GM19463 (cell line): ENCODE results near the gene ZNRF2.

Source experiments
- ATAC-seq: cut with Tn5 transposase; IDR thresholded peaks from one replicate; pipeline ENCODE4 v1.9.1; 2021; ENCODE audit warnings: mild to moderate bottlenecking, moderate library complexity; ENCODE audit not compliant: unreplicated experiment

Gene ZNRF2

GRCh38 chr7:30396389-30396788, 112.0 kb downstream of the ZNRF2 start:
- no peak for ATAC-seq

DNA sequence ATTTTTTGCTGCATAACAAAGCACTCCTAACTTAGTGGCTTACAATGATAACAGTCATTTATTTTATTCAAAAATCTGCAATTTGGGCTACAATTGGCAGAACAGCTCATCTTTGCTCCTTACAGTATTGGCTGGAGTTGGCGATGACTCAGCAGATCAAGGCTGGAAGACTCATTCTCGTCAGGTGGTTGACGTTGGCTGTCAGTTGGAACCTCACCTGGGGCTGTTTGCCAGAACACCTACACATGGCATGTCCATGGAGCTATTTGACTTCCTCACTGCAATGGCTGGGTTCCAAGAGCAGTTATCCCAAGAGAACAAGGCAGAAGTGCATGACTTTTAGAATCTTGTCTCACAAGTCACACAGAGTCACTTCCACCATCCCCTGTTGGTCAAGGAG, 119.1 kb downstream of the ZNRF2 start:
- no peak for ATAC-seq

DNA sequence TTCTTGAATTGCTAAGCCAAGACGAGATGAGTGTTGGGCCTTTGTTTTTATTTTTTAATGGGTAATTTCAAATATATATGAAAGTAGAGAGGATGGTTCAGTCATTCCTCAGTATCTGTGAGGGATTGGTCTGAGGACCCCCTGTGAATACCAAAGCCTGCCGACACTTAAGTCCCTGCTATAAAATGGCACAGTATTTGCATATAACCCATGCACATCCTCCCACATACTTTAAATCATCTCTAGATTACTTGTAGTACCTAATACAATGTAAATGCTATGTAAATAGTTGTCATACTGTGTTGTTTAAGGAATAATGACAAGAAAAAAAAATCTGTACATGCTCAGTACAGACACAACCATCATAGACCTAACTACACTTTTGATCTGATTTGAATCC, 120.8 kb downstream of the ZNRF2 start:
- ATAC-seq = no peak

GRCh38 chr7:30406664-30407425, 122.4 kb downstream of the ZNRF2 start:
- ATAC-seq = no peak

DNA sequence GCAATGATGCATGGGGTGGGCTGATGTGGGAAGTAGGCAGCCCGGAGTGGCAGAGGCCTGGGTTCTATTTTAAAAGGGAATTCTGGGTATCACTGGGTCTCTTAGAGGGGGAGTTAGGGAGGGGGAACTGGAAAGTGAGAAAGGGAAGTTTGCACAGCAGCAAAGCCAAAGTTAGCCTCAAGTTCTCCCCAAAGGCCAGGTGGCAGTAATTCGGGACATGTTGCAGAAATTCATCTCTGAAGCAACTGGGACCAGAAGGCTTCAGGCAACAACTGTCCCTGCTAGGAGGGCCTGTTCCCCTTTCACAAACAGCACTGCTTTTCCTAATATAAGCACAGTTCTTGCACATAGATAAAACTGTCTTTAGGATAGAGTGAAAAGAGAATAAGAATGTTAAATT, 126.8 kb downstream of the ZNRF2 start:
- ATAC-seq = no peak

- no peak for ATAC-seq
Measured at GRCh38 chr7:30411897-30412296, 127.5 kb downstream of the ZNRF2 start.

DNA sequence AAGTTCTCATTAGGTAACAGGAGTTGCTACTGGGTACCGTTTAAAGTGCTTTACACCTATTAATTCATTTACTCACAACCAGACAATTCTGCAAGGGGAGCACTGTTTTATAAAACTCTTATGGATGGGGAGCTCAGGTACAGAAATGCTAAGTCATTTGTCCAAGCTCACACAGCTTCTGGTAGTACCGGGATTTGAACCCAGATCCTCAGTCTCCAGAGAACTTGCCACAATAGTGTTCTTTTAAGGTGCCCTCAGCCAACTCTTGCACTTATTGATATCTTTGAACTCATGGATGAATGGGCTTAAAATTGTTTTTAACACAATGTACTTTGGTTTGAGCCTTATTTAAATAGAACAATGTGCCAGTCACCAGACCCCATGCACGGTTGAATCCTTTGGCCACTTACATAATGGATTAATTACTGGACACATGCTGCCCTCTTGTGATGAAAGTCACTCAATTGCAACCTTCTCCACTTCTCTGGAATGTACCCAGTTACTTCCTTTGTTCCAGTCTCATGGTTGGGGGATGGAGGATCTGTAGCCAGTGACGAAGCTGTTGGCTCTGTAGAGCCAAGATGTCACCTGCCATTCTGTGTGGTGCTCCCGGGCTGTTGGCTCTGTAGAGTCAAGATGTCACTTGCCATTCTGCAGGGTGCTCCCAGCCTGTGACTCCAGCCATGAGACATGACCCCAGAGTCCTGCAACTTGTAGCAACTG, 128.5 kb downstream of the ZNRF2 start:
- ATAC-seq = no peak

GRCh38 chr7:30413864-30414263, 129.5 kb downstream of the ZNRF2 start:
- ATAC-seq = no peak
